Trophoblast cell (in vitro differentiated cells and primary cell): ENCODE results near the gene COL25A1.

ENCODE experiments used
- DNase-seq, 2 donors: peaks; one replicate each; pipeline ENCODE4 v3.0.0-alpha.2; 2016
- H2AFZ ChIP-seq: 2 replicates; pipeline ENCODE4 v1.6.1; 2013; ENCODE audit warnings: low read length, moderate library complexity, mild to moderate bottlenecking; ENCODE audit not compliant: insufficient read depth, poor library complexity
- H2AK5ac ChIP-seq: 2 replicates; pipeline ENCODE4 v1.6.1; 2013; ENCODE audit warnings: mild to moderate bottlenecking, low read length
- H2BK120ac ChIP-seq: 2 replicates; pipeline ENCODE4 v1.6.1; 2013; ENCODE audit warnings: low read length, mild to moderate bottlenecking, moderate library complexity; ENCODE audit not compliant: insufficient read depth, poor library complexity
- H2BK12ac ChIP-seq: 2 replicates; pipeline ENCODE4 v1.6.1; 2013; ENCODE audit warnings: mild to moderate bottlenecking, low read length, moderate library complexity
- H2BK5ac ChIP-seq: 2 replicates; pipeline ENCODE4 v1.6.1; 2013; ENCODE audit warnings: low read length, low read depth, moderate library complexity, mild to moderate bottlenecking; ENCODE audit not compliant: poor library complexity
- H3K14ac ChIP-seq: 2 replicates; pipeline ENCODE4 v1.6.1; 2013; ENCODE audit warnings: mild to moderate bottlenecking, low read length
- H3K18ac ChIP-seq: 2 replicates; pipeline ENCODE4 v1.6.1; 2013; ENCODE audit warnings: mild to moderate bottlenecking, low read length
- H3K23ac ChIP-seq: 2 replicates; pipeline ENCODE4 v1.6.1; 2013; ENCODE audit warnings: low read length
- H3K27ac ChIP-seq: 2 replicates; pipeline ENCODE4 v1.5.1; 2013; ENCODE audit warnings: low read depth, mild to moderate bottlenecking, inconsistent platforms, low read length, moderate library complexity
- H3K27me3 ChIP-seq: 2 replicates; pipeline ENCODE4 v1.6.1; 2013; ENCODE audit warnings: inconsistent platforms, mild to moderate bottlenecking, low read length, moderate library complexity; ENCODE audit not compliant: insufficient read depth
- H3K36me3 ChIP-seq, 2 experiments: 1 replicate in 1 of 2; 2 replicates in 1 of 2; pipeline ENCODE4 v1.6.1; 2013; ENCODE audit warnings: low read length in 2 of 2, mild to moderate bottlenecking in 2 of 2, moderate library complexity in 1 of 2; ENCODE audit not compliant: insufficient read depth in 2 of 2, control insufficient read depth in 1 of 2
- H3K4ac ChIP-seq: 2 replicates; pipeline ENCODE4 v1.6.1; 2013; ENCODE audit warnings: low read depth, mild to moderate bottlenecking, low read length, moderate library complexity
- H3K4me1 ChIP-seq, 2 experiments: 1 replicate in 1 of 2; 2 replicates in 1 of 2; pipeline ENCODE4 v1.6.1; 2013; ENCODE audit warnings: low read length in 2 of 2, mild to moderate bottlenecking in 2 of 2, moderate library complexity in 1 of 2; ENCODE audit not compliant: insufficient read depth in 2 of 2, control insufficient read depth in 1 of 2
- H3K4me2 ChIP-seq: 2 replicates; pipeline ENCODE4 v1.6.1; 2013; ENCODE audit warnings: inconsistent platforms, mild to moderate bottlenecking, low read length, moderate library complexity
- H3K4me3 ChIP-seq: 2 replicates; pipeline ENCODE4 v1.5.1; 2013; ENCODE audit warnings: mild to moderate bottlenecking, low read depth, low read length, inconsistent platforms
- H3K79me1 ChIP-seq: one replicate; pipeline ENCODE4 v1.6.1; 2013; ENCODE audit warnings: low read length
- H3K79me2 ChIP-seq: 2 replicates; pipeline ENCODE4 v1.6.1; 2013; ENCODE audit warnings: low read length, mild to moderate bottlenecking; ENCODE audit not compliant: control insufficient read depth, insufficient read depth, poor library complexity
- H3K9ac ChIP-seq: 2 replicates; pipeline ENCODE4 v1.6.1; 2013; ENCODE audit warnings: mild to moderate bottlenecking, low read length
- H3K9me3 ChIP-seq: 2 replicates; pipeline ENCODE4 v1.6.1; 2013; ENCODE audit warnings: low read depth, mild to moderate bottlenecking, control low read depth, inconsistent platforms, low read length; ENCODE audit not compliant: insufficient read depth
- H4K12ac ChIP-seq: 2 replicates; pipeline ENCODE4 v1.6.1; 2013; ENCODE audit warnings: low read depth, mild to moderate bottlenecking, low read length, moderate library complexity
- H4K8ac ChIP-seq: 2 replicates; pipeline ENCODE4 v1.6.1; 2013; ENCODE audit warnings: low read depth, mild to moderate bottlenecking, low read length, moderate library complexity
- H4K91ac ChIP-seq: one replicate; pipeline ENCODE4 v1.6.1; 2013; ENCODE audit warnings: low read depth, mild to moderate bottlenecking, low read length, moderate library complexity
- WGBS: extraction: QIAGEN DNeasy Blood & Tissue Kit; methylation state at CpG from one replicate; pipeline ENCODE4 v1.1.7; 2013; ENCODE audit warnings: missing lambda C conversion rate; ENCODE audit not compliant: insufficient read length, insufficient coverage; ENCODE audit errors: extremely low coverage; 5-methylcytosine and 5-hydroxymethylcytosine counted together

Gene COL25A1

DNA sequence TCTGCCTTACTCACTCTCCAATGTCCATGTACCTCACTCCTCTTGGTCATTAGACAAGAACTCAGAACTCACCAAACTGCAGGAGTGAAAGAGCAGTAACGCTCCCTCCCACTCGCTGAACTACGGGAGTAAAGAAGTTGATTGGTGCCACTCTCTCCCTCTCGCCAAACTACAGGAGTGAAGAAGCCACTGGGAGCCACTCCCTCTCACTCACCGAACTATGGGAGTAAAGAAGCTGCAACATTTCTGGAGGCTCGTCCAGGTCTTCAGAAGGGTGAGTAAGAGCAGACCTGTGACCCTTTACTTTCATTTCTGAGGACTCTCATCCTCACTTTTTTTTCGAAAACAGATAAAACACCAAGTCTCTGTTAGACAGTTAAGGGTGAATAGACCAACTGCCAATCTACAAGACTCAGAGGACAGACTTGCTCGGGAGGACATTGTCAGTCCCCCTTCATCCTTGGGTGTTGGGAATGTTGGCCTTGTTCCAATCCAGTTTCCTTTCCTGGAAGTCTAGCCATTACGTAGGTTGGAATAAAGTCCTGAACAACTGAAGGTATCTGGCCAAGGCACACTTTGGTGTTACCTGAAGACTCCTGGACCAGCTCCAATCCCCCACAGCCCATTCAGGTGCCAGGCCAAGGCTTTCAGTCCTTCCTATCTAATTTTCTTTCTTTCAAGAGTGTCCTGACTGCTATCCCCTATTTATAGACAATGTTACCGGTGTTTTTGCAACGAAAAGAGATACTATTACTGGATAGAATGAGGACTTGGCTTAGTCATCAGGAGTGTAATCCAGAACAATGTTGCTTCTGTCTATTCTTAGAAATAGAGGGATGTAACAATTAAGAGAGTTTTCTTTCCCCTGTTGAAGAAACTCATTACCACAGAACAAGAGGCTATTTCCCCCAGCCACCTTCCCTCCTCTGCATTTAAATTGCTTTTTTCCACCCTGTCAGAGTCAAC lies 11.0 kb upstream of the COL25A1 start:
- Histone ChIP-seq H3K36me3 (no peaks in the 10 kb centered on the region), H3K79me2 (no peaks in the 10 kb centered on the region), H2AFZ (no peak overlapping the region), H3K23ac (no peak overlapping the region), H2BK12ac (no peak overlapping the region), H3K14ac (no peak overlapping the region), H3K4ac (no peak overlapping the region), H3K4me3 (no peak overlapping the region), H3K18ac (no peak overlapping the region), H4K91ac (no peak overlapping the region), H2BK5ac (no peak overlapping the region), H3K4me2 (no peak overlapping the region), H3K79me1 (no peaks in the 10 kb centered on the region), H3K27me3 (no peaks in the 10 kb centered on the region), H2BK120ac (no peak overlapping the region), H3K9me3 (no peaks in the 10 kb centered on the region), H3K4me1 (no peaks in the 10 kb centered on the region), H4K12ac (no peak overlapping the region), H2AK5ac (no peak overlapping the region), H3K9ac (no peak overlapping the region), H4K8ac (no peak overlapping the region), H3K27ac (no peak overlapping the region)
- DNase-seq = no peak
- no CpG with 5 or more reads among the region's 11 CpGs for WGBS

DNA sequence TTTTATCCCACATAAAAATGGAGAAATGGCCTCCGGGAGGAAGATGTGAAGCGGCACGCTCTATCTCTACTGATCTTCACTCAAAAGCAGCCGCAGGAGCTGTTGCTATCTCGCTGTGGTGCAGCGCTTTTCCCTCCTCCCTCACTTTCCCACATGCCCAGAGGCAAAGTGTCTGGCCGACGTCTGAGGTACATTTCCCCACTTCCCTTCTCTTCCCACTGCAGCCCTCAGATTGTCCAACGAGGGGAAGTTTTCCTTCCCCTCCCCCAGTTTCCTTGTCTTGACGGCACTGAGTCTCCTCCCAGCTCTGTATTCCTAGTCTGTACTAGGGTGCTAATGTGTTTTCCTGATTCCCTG lies 660 bp upstream of the COL25A1 start:
- Histone ChIP-seq H2BK120ac (peak overlapping the region; percentile 38), H2AK5ac (no peak overlapping the region), H3K36me3 (no peaks in the 10 kb centered on the region), H3K79me2 (peaks cover 6% of the 10 kb centered on the region), H2AFZ (no peak overlapping the region), H4K8ac (peak overlapping the region; percentile 73), H2BK5ac (peak overlapping the region; percentile 34), H3K79me1 (peaks cover 6% of the 10 kb centered on the region), H3K14ac (no peak overlapping the region), H4K91ac (peak overlapping the region; percentile 63), H3K4me1 (peaks cover 6 to 7% of the 10 kb centered on the region in 2 experiments), H3K9me3 (no peaks in the 10 kb centered on the region), H3K27ac (peak overlapping the region; percentile 83), H2BK12ac (peak overlapping the region; percentile 30), H3K23ac (no peak overlapping the region), H3K27me3 (no peaks in the 10 kb centered on the region), H3K9ac (no peak overlapping the region), H4K12ac (no peak overlapping the region), H3K4me3 (peak overlapping the region; percentile 64), H3K18ac (no peak overlapping the region), H3K4me2 (peak overlapping the region; percentile 67), H3K4ac (no peak overlapping the region)
- no CpG with 5 or more reads among the region's 10 CpGs for WGBS
- DNase-seq = peak; percentile 30 to 36

DNA sequence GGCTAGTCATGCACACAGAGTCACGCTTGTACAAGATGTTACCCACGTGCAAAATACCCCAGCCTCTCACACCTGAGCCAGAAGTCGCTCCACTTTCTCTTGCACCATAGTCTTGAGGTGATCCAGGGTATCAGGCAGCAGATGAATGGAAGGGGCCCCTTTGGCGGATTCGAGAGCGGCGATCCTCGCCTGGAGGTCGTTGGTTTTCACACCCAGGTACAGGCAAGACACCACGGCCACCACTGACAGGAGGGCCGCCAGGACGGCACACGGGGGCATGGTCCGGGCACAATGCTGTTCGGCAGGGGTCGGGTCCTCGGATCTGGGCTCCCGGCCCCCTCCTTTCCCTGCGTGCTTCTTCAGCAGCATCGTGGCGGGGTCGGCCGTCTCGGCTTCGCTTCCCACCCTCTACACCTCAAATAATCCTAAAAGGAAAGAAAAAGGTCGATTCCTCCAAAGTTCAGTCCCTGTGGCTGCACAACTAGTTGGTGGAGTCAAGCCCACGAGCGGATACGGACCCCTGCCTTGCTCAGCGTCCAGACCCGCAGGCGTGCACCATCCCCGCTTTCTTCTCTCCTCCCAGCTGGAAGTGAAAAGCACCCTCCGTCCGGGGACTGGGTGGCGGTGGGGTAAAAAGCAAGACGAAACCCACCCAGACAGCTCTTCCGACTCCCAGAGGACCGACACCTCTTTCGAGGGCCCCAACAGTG lies 652 bp downstream of the COL25A1 start:
- Histone ChIP-seq H3K27ac (peak overlapping the region; percentile 83), H3K9ac (peak overlapping the region; percentile 6), H3K23ac (no peak overlapping the region), H4K8ac (peak overlapping the region; percentile 33), H2BK120ac (peak overlapping the region; percentile 19), H4K12ac (no peak overlapping the region), H2BK12ac (peak overlapping the region; percentile 63), H3K14ac (peak overlapping the region; percentile 29), H3K4me1 (peaks cover 6 to 7% of the 10 kb centered on the region in 2 experiments), H3K4ac (no peak overlapping the region), H3K36me3 (no peaks in the 10 kb centered on the region), H3K4me3 (peak overlapping the region; percentile 68), H2AK5ac (no peak overlapping the region), H2AFZ (peak overlapping the region; percentile 42), H3K18ac (peak overlapping the region; percentile 42), H3K79me1 (peaks cover 6% of the 10 kb centered on the region), H4K91ac (no peak overlapping the region), H3K9me3 (no peaks in the 10 kb centered on the region), H3K4me2 (peak overlapping the region; percentile 67), H3K79me2 (peaks cover 6% of the 10 kb centered on the region), H3K27me3 (no peaks in the 10 kb centered on the region), H2BK5ac (peak overlapping the region; percentile 18)
- no peak for DNase-seq
- no CpG with 5 or more reads among the region's 40 CpGs for WGBS

DNA sequence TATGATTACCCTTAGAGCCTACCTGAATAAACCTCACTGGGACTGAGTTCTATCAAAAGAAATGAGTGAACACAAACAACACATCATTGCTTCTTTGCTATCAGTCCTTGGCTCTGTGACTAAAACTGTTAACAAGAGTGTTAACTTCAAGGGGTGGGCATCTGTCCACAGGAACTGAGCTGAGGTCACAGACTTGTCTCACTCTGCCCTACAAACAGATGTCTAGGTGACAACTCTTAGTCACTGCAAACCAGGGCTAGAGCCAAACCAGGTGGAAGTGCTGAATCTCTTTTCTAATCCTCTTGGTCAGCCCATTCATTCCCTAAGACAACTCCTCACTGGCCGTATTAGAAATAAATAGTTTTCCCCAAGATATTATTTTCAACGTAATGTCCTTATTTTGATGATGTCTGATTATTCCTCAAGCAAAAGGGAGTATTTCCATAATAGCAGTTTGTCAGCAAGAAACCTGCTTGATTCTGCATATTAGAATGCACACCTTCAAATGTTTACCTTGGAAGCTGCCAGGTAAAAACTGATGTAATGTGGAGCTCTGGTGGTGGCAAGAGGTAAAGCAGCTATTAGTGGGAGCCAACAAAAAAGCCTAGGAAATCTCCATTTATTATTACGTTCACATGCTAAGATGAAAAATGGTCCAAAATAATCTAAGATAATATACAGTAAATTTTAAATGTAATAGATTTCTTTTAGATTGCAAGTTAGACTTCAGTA lies 4.0 kb downstream of the COL25A1 start:
- no peak overlapping the region for H2BK12ac ChIP-seq
- H3K27ac ChIP-seq = no peak overlapping the region
- peaks cover 6% of the 10 kb centered on the region for H3K79me2 ChIP-seq
- no peak overlapping the region for H4K12ac ChIP-seq
- no peak overlapping the region for H3K18ac ChIP-seq
- no peak overlapping the region for H4K8ac ChIP-seq
- H3K4ac ChIP-seq = no peak overlapping the region
- no peak overlapping the region for H4K91ac ChIP-seq
- no peak overlapping the region for H3K14ac ChIP-seq
- no peak overlapping the region for H2AFZ ChIP-seq
- no peak overlapping the region for H3K9ac ChIP-seq
- no CpG with 5 or more reads among the region's 3 CpGs for WGBS
- no peaks in the 10 kb centered on the region for H3K36me3 ChIP-seq
- peaks cover 6 to 7% of the 10 kb centered on the region in 2 experiments for H3K4me1 ChIP-seq
- peaks cover 6% of the 10 kb centered on the region for H3K79me1 ChIP-seq
- H3K27me3 ChIP-seq = no peaks in the 10 kb centered on the region
- no peak overlapping the region for H2AK5ac ChIP-seq
- no peak overlapping the region for H2BK120ac ChIP-seq
- DNase-seq = peak in 1 of 2 donors; percentile 51
- no peaks in the 10 kb centered on the region for H3K9me3 ChIP-seq
- no peak overlapping the region for H3K4me3 ChIP-seq
- H3K4me2 ChIP-seq = no peak overlapping the region
- H2BK5ac ChIP-seq = no peak overlapping the region
- H3K23ac ChIP-seq = no peak overlapping the region
